ENCODE data around the gene SLC17A8.
"Not testable (repeated sequence)": the region's sequence is repeated elsewhere in the genome, so short reads cannot be mapped to it uniquely, and the experiment has no call there.

SLC17A8 gene

DNA sequence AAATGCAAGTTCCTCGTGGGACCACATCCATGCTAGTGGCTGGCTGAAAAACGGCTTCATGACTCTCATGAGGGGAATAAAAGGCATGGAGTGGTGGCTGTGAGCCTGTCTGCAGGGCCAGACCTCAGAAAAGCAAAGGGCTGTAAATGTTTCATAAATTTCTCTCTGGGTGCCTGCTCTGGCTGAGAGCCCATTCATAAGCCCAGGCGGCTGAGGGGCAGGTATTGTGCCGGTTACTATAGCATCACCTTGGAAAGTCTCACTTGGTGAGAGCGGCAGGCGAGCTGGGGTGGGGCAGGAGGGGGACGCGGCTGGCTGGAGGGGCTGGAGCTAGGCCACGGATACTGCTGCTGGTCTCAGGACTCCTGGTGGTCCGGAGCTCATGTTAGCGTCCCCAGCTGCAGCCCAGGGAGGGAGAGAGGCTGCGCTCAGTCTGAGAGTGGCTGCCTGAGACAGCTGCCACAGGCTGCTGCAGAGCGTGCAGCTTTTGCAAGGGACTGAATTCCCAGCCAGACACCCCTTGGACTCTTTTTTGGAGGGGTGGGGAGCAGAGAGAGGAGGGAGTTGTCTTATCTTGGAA is at the start of gene SLC17A8:
Gene SLC17A8, plus strand, starts transcription at position 431 of the 580 bp plus-strand sequence. CDS start 318 bp downstream, outside the sequence.
- no peak for DNase-seq (ENCODE audit: low read depth)

DNA sequence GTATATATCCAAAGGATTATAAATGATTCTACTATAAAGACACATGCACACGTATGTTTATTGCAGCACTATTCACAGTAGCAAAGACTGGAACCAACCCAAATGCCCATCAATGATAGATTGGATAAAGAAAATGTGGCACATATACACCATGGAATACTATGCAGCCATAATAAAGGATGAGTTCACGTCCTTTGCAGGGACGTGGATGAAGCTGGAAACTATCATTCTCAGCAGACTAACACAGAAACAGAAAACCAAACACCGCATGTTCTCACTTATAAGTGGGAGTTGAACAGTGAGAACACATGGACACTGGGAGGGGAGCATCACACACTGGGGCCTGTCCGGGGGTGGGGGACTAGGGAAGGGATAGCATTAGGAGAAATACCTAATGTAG is 48.7 kb upstream of the SLC17A8 start:
- DNase-seq (ENCODE audit: low read depth), result not testable (repeated sequence)

DNA sequence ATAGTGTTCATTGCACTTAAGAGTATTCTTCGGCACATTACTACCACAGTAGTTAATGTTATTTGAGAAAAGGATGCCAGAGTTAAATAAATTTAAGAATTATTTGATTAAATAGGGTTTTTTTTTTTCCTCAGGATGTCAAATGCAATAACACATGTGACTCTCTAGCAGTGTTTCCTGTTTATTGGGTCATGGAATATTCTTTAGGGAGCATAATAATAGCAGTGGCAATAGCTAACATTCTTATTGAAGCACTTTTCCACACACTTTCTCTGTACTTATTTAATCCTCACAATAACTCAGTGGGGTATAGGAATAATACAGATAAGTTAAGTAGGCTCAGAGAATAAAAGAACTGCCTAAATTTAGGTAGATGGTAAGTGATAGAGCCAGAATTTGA is 45.6 kb upstream of the SLC17A8 start:
- no peak for DNase-seq (ENCODE audit: low read depth)

DNA sequence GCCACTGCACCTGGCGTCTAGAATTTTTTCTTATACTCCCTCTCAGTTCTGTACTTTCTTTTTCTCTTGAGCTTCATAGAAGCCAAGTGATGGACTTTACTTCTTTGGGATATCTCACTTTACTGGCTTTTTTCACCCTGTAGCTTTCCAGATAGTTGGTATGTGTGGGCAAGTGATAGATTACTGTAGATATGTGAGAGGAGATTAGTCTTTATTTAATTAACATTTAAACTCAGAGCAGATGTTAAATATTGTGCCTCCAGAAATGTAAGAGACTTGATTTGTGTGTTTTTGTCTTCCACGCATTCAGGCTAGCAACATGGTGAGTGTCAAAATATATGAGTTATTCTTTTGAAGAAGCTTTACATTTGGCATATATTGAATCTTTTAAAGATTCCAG is 39.5 kb upstream of the SLC17A8 start:
- DNase-seq (ENCODE audit: low read depth), result no peak

DNA sequence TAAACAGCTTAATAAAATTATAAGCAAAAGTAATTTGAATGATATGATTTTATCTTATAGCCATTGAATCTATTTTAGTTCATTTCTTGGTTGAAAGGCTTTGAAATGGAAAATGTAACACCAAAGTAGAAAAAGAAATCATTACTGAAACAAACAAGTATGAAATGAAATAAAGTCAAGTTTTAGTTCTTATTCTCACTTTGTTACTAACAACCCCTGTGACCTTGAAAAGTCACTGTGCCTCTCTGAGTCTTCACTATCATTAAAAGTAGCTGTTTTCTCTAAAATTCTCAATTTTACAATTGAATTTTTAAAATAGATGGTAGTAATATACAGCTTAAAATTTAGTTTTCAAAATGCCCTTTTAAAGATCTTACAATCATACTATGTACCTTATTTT is 32.4 kb upstream of the SLC17A8 start:
- DNase-seq (ENCODE audit: low read depth), result no peak

DNA sequence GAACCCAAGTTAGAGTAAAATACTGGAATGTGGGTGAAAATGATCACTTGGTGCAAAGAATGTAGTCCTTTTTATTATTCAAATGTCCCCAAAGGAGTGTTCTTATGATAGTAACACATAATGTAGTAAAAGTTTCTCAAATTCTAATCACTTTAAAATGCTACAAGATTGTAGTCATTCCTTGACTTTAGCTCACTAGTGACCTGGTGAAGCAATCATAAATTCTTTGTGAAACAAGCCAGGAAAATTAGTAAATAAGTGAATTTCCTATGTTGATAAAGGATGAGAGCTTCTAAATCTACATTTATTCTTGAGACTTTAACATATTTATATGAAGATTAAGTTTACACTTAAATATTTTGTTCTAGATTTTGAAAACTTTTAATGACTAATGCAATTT is 30.7 kb upstream of the SLC17A8 start:
- peak; percentile 29 for DNase-seq (ENCODE audit: low read depth)

DNA sequence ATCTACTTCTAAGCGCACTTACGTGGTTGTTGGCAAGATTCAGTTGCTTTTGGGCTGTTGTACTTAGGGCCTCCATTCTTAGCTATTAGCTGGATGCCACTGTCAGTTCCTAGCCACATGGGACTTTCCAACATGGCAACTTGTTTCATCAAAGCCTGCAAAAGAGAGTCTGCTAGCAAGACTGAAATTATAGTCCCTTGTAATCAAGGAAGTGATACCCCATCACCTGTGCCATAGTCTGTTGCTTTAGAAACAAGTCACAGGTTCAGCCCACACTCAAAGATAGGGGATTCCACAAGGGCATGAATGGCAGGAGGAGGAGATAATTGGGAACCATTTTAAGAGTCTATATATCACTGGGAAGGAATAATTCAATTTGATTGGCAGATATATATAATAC is 27.1 kb upstream of the SLC17A8 start:
- no peak for DNase-seq (ENCODE audit: low read depth)

DNA sequence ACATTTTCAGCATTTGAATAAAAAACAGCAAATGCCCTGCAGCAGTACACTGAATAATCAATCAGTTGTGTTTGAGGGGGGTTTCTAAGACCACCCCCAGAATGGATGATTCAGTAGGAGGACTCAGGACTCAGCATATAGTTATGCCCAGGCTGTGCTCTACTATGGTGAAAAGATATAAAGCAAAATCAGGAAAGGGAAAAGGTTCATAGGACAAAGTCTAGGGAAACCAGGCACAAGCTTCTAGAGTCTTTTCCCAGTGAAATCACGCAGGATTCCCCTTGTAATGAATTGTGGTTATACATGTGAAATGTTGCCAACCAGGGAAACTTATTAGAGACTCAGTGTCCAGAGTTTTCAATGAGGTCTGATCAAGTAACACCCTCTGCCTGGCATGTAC is 25.0 kb upstream of the SLC17A8 start:
- DNase-seq (ENCODE audit: low read depth), result no peak

DNA sequence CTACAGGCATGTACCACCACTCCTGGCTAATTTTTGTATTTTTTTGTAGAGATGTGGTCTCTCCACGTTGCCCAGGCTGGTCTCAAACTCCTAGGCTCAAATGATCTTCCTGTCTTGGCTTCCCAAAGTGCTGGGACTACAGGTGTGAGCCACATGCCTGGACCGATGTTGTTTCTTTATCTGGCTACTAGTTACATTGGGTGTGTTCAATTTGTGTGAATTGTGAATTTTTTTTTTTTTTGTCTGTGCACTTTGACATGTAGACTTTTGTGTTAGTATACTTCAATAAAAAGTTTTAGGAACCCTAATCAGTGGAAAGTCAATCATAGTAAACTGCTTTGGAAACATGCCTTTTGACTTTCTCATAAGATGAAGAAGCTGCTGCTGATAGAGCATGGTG is 24.0 kb upstream of the SLC17A8 start:
- no peak for DNase-seq (ENCODE audit: low read depth)

DNA sequence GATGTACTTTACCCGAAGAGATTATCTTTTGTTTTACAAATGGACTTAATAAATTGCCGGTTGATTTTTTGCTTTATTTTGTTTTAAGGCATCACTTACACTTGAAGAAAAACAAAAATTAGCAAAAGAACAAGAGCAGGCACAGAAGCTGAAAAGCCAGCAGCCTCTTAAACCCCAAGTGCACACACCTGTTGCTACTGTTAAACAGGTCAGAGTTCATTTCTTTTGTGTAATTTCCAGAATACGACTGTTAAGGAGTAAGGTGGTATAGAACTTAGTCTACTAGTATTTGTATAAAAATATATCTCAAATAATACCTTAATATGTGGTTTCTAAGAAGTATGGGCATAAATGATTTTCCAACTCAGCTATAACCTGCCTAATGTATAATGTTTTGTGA is 19.6 kb upstream of the SLC17A8 start:
- no peak for DNase-seq (ENCODE audit: low read depth)

DNA sequence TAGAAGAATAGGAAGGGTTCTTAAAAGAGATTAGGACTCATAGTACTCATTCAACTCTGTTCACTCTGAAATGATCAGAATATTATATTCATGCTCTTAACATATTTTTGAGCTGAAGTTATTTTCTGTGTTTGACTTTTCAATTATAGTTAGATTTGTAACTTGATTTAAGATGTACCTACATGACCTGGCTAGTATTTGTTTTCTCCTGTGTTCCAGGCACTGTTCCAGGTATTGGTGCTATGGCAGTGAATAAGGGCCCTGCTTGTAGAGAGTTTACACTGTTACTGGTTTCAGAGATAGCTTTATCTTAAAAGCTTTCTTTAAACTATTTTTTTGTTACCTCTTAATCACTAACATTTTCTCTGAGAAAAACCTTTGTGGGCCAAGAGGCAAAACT is 19.1 kb upstream of the SLC17A8 start:
- no peak for DNase-seq (ENCODE audit: low read depth)

DNA sequence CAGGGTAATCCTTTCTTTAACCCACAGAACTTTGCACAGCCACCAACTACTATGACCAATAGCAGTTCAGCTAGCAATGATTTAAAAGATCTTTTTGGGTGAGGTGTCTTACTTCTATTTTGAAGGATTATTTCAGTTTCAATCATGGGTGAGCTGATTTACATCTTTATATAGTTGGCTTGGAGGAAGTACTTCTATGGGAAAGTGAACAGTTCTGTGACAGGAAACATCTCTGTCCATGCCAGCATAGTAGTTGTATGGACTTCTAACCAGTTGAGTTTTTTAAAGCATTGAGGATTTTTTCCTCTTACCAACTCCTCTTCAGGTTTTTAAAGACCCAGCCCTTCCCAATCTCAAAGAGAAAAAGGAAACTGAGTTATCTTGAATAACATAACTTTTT is 17.8 kb upstream of the SLC17A8 start:
- no peak for DNase-seq (ENCODE audit: low read depth)

DNA sequence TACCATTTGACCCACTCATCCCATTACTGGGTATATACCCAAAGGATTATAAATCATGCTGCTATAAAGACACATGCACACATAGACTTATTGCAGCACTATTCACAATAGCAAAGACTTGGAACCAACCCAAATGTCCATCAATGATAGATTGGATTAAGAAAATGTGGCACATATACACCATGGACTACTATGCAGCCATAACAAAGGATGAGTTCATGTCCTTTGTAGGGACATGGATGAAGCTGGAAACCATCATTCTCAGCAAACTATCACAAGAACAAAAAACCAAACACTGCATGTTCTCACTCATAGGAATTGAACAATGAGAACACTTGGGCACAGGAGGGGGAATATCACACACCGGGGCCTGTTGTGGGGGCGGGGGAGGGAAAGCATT is 14.0 kb upstream of the SLC17A8 start:
- DNase-seq (ENCODE audit: low read depth), result not testable (repeated sequence)

DNA sequence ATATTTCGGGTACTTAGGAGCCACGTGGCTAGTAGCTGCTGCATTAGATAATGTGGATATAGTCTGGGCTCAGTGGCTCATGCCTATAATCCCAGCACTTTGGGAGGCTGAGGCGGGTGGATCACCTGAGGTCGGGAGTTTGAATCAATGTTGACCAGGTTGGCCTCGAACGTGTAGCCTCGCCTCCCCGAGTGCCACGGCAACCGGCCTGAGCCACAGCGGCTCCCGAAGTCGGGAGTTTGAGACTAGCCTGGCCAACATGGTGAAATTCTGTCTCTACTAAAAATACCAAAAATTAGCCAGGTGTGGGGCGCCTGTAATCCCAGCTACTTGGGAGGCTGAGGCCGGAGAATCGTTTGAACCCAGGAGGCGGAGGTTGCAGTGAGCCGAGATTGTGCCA is 12.5 kb upstream of the SLC17A8 start:
- DNase-seq (ENCODE audit: low read depth), result not testable (repeated sequence)

DNA sequence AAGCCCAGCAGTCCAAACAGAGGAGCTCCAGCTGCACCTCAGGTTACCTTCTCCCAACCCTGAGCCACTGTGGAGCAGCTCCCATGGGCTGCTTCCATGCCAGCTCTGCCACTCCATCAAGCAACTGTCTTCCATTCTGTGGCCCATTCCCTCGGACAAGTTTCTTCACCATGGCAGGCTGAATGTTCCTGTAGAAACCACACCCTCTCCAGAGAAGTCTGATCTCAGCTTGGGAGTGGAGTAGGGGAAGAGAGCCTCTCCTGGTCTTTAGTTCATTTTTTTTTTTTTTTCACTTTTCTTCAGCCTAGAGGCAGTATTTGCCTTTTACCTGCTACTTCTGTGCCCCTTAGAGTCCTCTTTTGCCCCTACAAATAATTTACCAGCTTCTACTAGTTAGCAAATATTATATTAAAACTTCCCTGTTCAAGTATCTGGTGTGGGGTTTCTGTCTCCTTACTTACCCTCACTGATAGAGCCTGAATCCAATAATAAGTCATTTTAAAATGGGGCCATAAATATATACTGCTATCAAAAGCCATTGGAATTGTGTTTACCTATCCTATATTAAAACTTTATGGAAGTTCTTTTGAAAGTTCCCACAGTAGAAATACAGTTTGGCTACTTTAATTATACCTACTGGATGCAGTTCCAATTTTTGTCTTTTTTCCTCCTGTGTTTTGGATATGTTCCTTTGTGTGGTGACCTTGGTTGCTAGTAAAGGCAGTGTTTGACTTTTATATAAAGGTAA is 11.7 kb upstream of the SLC17A8 start:
- DNase-seq (ENCODE audit: low read depth), result no peak

DNA sequence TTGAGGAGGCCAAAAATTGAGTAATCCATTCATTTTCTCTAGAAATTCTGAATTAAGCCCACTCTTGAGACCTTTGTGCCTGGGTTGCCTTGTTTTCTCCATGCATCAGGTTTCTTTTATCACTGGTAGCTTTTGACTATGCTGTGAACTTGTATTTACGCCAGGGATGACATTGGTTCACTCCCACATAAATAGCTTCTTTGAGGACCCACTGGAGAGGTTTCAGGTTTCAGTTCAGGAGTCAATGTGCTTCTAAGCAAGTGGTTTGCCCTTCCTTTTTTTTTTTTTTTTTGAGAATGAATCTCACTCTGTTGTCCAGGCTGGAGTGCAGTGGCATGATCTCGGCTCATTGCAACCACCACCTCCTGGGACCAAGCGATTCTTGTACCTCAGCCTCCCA is 10.2 kb upstream of the SLC17A8 start:
- DNase-seq (ENCODE audit: low read depth), result peak; percentile 27

DNA sequence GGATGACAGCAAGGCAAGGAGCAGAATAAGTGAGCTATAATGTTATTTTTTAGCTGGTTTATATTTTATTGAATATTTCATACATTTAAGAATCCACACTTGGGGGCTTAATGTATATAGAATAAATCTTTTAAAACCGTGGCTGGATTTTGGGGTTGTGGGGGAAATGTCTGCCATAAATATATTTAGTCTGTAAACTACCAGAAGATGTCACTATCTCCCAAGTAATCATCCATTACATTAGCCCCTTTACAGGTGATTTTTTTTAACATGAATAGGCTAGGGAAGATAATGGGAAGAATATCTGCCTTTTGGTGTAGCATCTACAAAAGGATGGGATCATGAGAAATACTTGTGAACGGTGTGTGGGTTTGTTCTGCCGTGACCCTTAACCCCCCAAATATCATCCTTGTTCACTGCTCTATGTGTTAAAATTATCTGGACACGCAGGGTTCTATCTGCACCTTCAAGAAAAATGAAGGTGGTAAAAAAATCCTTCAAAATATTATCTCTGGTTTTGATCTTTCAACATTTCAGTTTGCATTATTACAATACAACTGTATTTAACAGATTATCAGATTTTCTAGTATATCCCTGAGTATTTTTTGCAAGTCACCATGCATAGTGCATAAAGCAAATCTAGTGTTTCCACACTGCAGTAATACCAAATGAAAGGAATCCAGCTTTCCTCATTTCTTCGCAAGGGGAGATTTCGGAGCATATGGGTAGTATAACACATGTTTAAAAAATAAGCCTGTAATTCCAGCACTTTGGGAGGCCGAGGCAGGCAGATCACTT is 8.0 kb upstream of the SLC17A8 start:
- peak; percentile 17 for DNase-seq (ENCODE audit: low read depth)

DNA sequence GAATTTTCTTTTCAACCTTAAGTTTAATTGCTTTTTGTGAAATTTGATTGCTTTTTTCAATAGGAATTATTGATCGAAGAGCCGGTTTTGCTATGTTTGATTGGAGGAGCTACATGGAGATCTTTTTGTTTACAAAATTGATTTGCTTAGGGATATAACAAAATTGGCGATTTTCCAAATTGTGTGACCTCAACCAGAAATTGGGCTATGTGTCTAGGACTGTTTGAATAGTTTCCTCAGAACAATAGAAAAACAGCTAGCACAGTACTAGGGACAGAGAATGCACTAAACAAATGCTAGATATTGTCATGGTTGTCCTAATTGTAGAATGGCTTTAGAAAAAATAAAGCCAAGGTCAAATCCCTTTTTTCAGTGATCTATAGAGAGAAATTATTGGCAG is 2.4 kb downstream of the SLC17A8 start:
- DNase-seq (ENCODE audit: low read depth), result no peak

DNA sequence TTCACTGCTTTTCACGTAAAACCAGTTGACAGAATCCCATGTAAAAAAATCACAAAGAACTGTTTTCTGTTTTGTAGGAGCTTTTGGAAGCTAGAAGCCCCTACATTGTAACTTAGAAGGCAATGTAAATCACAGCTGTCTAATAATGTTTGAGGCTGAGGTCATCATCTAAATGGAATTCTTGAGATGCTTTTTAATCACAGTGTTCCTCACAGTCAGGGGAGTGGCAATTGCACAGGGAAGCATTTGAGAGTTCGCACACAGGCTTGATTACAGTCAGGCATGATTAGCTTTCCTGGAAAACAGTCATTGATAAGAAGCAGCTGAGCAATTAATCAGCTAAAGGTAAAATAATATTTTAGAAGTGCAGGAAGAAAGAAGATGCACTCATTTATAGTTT is 2.9 kb downstream of the SLC17A8 start:
- peak; percentile 17 for DNase-seq (ENCODE audit: low read depth)

DNA sequence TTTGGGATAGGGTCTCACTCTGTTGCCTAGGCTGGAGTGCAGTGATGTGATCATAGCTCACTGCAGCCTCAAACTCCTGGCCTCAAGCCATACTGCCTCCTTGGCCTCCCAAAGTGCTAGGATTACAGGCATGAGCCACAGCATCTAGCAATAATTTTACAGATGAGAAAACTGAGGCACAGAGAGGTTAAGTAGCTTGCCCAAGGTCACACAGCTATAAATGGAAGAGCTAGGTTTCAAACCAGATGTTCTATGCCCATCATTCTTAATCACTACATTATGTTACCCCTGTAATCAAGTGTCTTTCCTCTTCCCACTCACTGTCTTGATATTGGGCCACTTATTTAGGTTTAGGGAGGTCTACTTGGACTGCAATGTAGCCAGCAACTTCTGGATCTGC is 3.6 kb downstream of the SLC17A8 start:
- no peak for DNase-seq (ENCODE audit: low read depth)

DNA sequence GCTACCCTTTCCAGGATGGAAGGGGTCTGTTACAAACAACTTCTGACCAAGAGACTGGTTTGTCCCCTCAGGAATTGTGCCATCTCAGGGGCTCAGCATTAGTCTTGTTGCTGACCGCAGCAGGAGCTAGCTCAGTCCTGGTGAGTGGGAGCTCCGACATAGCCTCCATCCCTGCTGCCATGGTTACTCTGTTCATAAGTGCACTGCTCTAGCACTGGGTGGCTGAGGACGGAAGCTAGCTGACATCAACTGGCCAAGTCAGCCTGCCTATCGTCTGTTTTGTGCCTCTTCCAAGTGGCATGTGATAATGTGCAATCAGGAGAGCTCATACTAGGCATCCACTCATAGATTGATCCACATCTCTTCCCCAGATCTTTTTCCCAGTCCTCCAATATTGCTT is 7.5 kb downstream of the SLC17A8 start:
- no peak for DNase-seq (ENCODE audit: low read depth)

DNA sequence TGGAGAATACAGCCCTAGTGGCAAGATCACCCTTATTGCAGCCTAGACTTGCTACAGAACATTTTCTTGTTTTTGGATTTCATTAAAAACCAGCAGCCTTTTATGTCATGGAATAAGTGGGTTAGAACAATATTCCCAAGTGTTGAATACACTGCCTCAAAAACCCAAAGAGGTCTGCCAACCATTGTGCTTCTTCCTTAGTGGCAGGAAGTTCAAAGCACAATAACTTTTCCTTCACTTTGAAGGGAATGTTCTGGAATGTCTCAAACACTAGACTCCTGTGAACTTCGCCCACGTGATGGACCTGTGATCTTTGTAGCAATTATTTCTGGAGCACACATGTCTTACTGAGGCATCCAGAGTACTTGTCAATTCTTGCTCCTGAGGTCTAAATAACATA is 8.5 kb downstream of the SLC17A8 start:
- no peak for DNase-seq (ENCODE audit: low read depth)

DNA sequence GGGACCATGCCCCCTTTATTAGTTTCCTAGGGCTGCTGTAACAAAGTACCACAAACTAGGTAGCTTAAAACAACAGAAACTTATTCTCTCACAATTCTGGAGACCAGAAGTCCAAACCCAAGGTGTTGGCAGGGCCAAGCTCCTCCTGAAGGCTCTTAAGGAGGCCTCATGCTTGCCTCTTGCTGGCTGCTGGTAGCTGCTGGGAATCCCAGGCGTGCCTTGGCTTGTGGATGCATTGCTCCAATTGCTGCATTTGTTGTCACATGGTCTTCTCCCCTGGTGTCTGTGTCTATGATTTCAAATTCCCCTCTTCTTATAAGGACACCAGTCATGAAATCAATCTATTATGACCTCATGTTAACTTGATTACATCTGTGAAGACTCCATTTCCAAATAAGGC is 11.2 kb downstream of the SLC17A8 start:
- DNase-seq (ENCODE audit: low read depth), result no peak

Data from amniotic epithelial cell (primary cell).